Osteoblast (primary cell): ENCODE data around the gene IPPK. TPM values are rescaled to one million over a fixed set of nuclear protein-coding genes. Genes with fewer than 3 reads are reported as not detected.

Source experiments
- DNase-seq: peaks from one replicate; pipeline ENCODE4 v3.0.0; 2011; ENCODE audit warnings: low spot score, mixed read lengths; ENCODE audit not compliant: insufficient read length; ENCODE audit errors: missing footprints
- H2AFZ ChIP-seq: 2 replicates; pipeline ENCODE4 v1.6.0; 2011; ENCODE audit warnings: mild to moderate bottlenecking, low read length
- H3K27ac ChIP-seq: 2 replicates; pipeline ENCODE4 v1.5.1; 2011; ENCODE audit warnings: mild to moderate bottlenecking, low read depth, low read length, moderate library complexity
- H3K27me3 ChIP-seq: 2 replicates; pipeline ENCODE4 v1.6.0; 2012; ENCODE audit warnings: mild to moderate bottlenecking, control low read depth, inconsistent platforms, low read length, moderate library complexity; ENCODE audit not compliant: insufficient read depth
- H3K36me3 ChIP-seq: 2 replicates; pipeline ENCODE4 v1.5.1; 2011; ENCODE audit warnings: mild to moderate bottlenecking, low read length, control low read depth, moderate library complexity; ENCODE audit not compliant: insufficient read depth
- H3K4me1 ChIP-seq: 2 replicates; pipeline ENCODE4 v1.5.1; 2011; ENCODE audit warnings: mild to moderate bottlenecking, low read length, control low read depth, moderate library complexity; ENCODE audit not compliant: insufficient read depth
- H3K4me2 ChIP-seq: 2 replicates; pipeline ENCODE4 v1.6.0; 2011; ENCODE audit warnings: mild to moderate bottlenecking, low read length; ENCODE audit not compliant: insufficient read depth
- H3K4me3 ChIP-seq: fragments of 200-600 bp; sonication (generic); 3 replicates; pipeline ENCODE4 v1.5.1; 2012; ENCODE audit warnings: mild to moderate bottlenecking, low read length, inconsistent platforms; ENCODE audit not compliant: insufficient read depth
- H3K79me2 ChIP-seq: 2 replicates; pipeline ENCODE4 v1.6.0; 2012; ENCODE audit warnings: mild to moderate bottlenecking, low read length, control low read depth, inconsistent platforms; ENCODE audit not compliant: insufficient read depth
- H3K9me3 ChIP-seq: 2 replicates; pipeline ENCODE4 v1.5.1; 2011; ENCODE audit warnings: low read depth, low read length, control low read depth
- H4K20me1 ChIP-seq: 2 replicates; pipeline ENCODE4 v1.6.0; 2012; ENCODE audit warnings: mild to moderate bottlenecking, low read length, control low read depth; ENCODE audit not compliant: insufficient read depth
- total RNA-seq: library from RNA; depleted of rRNA; stranded (reverse); fragments of >200 nt; gene quantifications from 2 replicates; pipeline ENCODE4 v1.2.3, GENCODE V29; 2012
- TF ChIP-seq, protein P1 (sequence below): IDR thresholded peaks from 2 replicates; pipeline ENCODE4 v1.5.1; 2011; ENCODE audit warnings: mild to moderate bottlenecking, low read depth, low read length, moderate library complexity; ENCODE audit errors: extremely low read depth

Gene IPPK
- total RNA-seq, 1 donor = 9.4 TPM

DNA sequence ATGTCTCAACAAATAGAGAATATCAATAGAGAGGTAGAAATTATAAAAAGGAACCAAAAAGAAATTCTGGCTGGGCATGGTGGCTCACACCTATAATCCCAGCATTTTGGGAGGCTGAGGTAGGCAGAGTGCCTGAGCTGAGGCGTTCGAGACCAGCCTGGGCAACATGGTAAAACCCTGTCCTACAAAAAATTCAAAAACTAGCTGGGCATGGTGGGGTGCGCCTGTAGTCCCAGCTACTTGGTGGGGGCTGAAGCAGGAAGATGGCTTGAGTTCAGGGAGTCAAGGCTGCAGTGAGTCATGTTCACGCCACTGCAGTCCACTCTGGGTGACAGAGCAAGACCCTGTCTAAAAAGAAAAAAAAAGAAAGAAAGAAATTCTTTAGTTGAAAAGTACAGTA, 24.9 kb downstream of the IPPK start:
- Histone ChIP-seq H3K27me3 (no peaks in the 10 kb centered on the region), H3K36me3 (peaks cover 68% of the 10 kb centered on the region), H3K27ac (no peak overlapping the region), H3K4me1 (no peaks in the 10 kb centered on the region), H3K4me2 (no peak overlapping the region), H2AFZ (no peak overlapping the region), H4K20me1 (peaks cover 10% of the 10 kb centered on the region), H3K9me3 (no peaks in the 10 kb centered on the region), H3K4me3 (no peak overlapping the region), H3K79me2 (peaks cover 49% of the 10 kb centered on the region)
- TF ChIP-seq, protein P1, sequence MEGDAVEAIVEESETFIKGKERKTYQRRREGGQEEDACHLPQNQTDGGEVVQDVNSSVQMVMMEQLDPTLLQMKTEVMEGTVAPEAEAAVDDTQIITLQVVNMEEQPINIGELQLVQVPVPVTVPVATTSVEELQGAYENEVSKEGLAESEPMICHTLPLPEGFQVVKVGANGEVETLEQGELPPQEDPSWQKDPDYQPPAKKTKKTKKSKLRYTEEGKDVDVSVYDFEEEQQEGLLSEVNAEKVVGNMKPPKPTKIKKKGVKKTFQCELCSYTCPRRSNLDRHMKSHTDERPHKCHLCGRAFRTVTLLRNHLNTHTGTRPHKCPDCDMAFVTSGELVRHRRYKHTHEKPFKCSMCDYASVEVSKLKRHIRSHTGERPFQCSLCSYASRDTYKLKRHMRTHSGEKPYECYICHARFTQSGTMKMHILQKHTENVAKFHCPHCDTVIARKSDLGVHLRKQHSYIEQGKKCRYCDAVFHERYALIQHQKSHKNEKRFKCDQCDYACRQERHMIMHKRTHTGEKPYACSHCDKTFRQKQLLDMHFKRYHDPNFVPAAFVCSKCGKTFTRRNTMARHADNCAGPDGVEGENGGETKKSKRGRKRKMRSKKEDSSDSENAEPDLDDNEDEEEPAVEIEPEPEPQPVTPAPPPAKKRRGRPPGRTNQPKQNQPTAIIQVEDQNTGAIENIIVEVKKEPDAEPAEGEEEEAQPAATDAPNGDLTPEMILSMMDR = no peak
- DNase-seq = no peak

DNA sequence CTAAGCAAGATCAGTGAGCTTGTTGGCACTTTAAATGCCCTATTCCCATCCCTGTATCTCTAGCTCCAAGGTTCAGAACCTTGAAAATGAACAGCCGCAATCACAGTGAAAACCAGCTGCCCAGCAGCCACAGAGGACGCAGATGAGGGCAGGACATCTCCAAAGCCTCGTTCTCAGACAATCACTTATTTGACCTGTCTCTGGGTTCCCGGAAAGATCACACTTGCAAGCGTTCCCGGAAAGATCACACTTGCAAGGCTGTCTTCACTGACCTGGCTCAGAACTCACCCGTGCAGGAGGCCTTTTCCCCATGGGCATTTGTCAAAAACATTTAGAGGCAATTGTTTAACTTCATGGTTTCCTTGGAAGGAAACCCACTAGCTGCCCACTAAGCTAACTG, 25.7 kb downstream of the IPPK start:
- no peak overlapping the region for H3K27ac ChIP-seq
- no peaks in the 10 kb centered on the region for H3K27me3 ChIP-seq
- no peak for DNase-seq
- peaks cover 10% of the 10 kb centered on the region for H4K20me1 ChIP-seq
- H3K79me2 ChIP-seq = peaks cover 46% of the 10 kb centered on the region
- H3K9me3 ChIP-seq = no peaks in the 10 kb centered on the region
- no peaks in the 10 kb centered on the region for H3K4me1 ChIP-seq
- H3K4me2 ChIP-seq = no peak overlapping the region
- no peak overlapping the region for H2AFZ ChIP-seq
- H3K36me3 ChIP-seq = peaks cover 66% of the 10 kb centered on the region
- no peak overlapping the region for H3K4me3 ChIP-seq
- TF ChIP-seq, protein P1 = no peak

DNA sequence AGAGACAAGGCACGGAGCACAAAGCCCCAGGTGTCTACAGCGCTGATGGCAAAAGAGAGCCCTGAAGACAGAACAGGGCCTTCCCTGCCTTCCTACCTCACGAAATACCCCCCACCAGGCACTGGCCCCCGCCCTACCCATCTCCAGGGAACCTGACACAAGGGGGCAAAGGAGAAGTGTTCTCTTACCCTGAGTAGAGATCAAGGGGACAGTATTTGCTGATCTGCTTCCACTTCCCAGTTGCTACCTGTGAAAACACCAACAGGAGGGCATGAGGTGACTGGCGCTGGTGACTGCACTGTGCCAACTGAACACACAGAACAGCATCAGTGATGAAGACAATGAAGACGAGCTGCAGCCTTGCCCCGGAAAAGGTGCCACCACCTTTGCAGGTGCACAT, 27.4 kb downstream of the IPPK start:
- no peaks in the 10 kb centered on the region for H3K4me1 ChIP-seq
- TF ChIP-seq, protein P1 = no peak
- no peak for DNase-seq
- no peak overlapping the region for H3K4me2 ChIP-seq
- H3K79me2 ChIP-seq = peaks cover 38% of the 10 kb centered on the region
- H3K27ac ChIP-seq = no peak overlapping the region
- no peaks in the 10 kb centered on the region for H3K27me3 ChIP-seq
- no peak overlapping the region for H3K4me3 ChIP-seq
- H2AFZ ChIP-seq = no peak overlapping the region
- H3K9me3 ChIP-seq = no peaks in the 10 kb centered on the region
- H4K20me1 ChIP-seq = peaks cover 10% of the 10 kb centered on the region
- H3K36me3 ChIP-seq = peaks cover 70% of the 10 kb centered on the region

DNA sequence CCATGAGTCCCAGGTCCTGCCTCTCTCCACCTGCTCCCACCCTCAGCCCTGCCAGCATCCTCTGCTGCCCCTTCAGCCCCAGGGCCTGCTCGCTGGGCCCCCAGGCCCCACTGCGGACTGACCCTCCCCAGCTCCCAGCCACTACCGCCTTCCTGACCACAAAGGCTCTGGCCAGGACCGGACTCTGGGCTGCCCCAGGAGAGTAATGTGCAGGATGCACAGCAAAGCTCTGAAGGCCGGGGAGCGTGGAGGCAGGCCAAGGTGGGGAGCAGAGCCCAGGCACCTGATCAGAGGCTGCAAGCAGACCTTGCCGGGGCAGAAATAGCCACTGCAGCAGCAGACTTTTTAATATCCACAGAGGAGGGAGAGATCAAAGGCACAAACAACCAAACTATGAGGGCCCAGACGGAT, 27.9 kb downstream of the IPPK start:
- DNase-seq = no peak
- Histone ChIP-seq H3K36me3 (peaks cover 69% of the 10 kb centered on the region), H2AFZ (no peak overlapping the region), H4K20me1 (peaks cover 10% of the 10 kb centered on the region), H3K27ac (no peak overlapping the region), H3K4me3 (no peak overlapping the region), H3K9me3 (no peaks in the 10 kb centered on the region), H3K79me2 (peaks cover 33% of the 10 kb centered on the region), H3K4me1 (no peaks in the 10 kb centered on the region), H3K4me2 (no peak overlapping the region), H3K27me3 (no peaks in the 10 kb centered on the region)
- TF ChIP-seq, protein P1 = no peak
